GM12878 (cell line): Measurements from ENCODE around the gene TSC2. TPM values are rescaled to one million over a fixed set of nuclear protein-coding genes. Genes with fewer than 3 reads are reported as not detected.

Experiments used
- ATAC-seq: fragments of 200-7000 bp; cut with Tn5 transposase; 3 replicates; pipeline ENCODE4 v1.9.1; 2020; ENCODE audit warnings: mild to moderate bottlenecking, moderate library complexity
- BruUV-seq: library from RNA; stranded (reverse); fragments of 400-500 nt; replicated peaks from 2 replicates; lab custom pipeline; 2021; lab: Mats Ljungman, UMichigan
- CTCF ChIA-PET: fragments of 300-600 bp; sonication (Branson Sonifier 250); formaldehyde crosslinking; extraction: SDS; loops from one replicate; lab custom pipeline; 2021; ENCODE audit warnings: inconsistent platforms; lab: Yijun Ruan, JAX
- POLR2A ChIA-PET: fragments of 350-600 bp; formaldehyde crosslinking; extraction: SDS; loops from one replicate; lab custom pipeline; 2021; ENCODE audit warnings: inconsistent platforms; lab: Charles Lee
- RAD21 ChIA-PET: fragments of 300-600 bp; sonication (Branson Sonifier 250); formaldehyde crosslinking; loops from one replicate; lab custom pipeline; 2023; ENCODE audit warnings: antibody characterized with exemption; ENCODE audit not compliant: unreplicated experiment; lab: Charles Lee
- SMC1A ChIA-PET: fragments of 300-600 bp; sonication (Branson Sonifier 250); formaldehyde crosslinking; loops from one replicate; lab custom pipeline; 2023; ENCODE audit not compliant: unreplicated experiment, uncharacterized antibody; lab: Charles Lee
- DNase-seq: peaks from one replicate; pipeline ENCODE4 v3.0.0-alpha.2; 2011; ENCODE audit warnings: low read depth, low spot score
- FAIRE-seq: peaks from 3 replicates; lab custom pipeline; 2011; peaks lifted over from hg19 to GRCh38; lab: Jason Lieb, UNC
- H2AFZ ChIP-seq: 2 replicates; pipeline ENCODE4 v1.6.0; 2011; ENCODE audit warnings: low read depth, low read length, control low read depth; ENCODE audit not compliant: control insufficient read depth
- H3K27ac ChIP-seq: 2 replicates; pipeline ENCODE4 v1.5.1; 2011; ENCODE audit warnings: control low read depth; ENCODE audit not compliant: control insufficient read depth, insufficient read depth
- H3K27me3 ChIP-seq, 2 experiments: replicated peaks in 1 of 2; 2 replicates each; pipeline versions ENCODE4 v1.6.0 to v1.6.1; 2011; ENCODE audit warnings: low read length in 1 of 2; ENCODE audit not compliant: control insufficient read depth in 2 of 2, insufficient read depth in 2 of 2
- H3K36me3 ChIP-seq, 2 experiments: 2 replicates each; pipeline ENCODE4 v1.5.1; 2011; ENCODE audit warnings: low read length in 1 of 2; ENCODE audit not compliant: control insufficient read depth in 2 of 2, insufficient read depth in 2 of 2
- H3K4me1 ChIP-seq: 2 replicates; pipeline ENCODE4 v1.6.1; 2011; ENCODE audit warnings: mild to moderate bottlenecking, low read length, moderate library complexity, mixed read lengths; ENCODE audit not compliant: control insufficient read depth, insufficient read depth
- H3K4me2 ChIP-seq: 2 replicates; pipeline ENCODE4 v1.6.0; 2011; ENCODE audit warnings: control low read depth; ENCODE audit not compliant: control insufficient read depth, insufficient read depth
- H3K4me3 ChIP-seq: fragments of 200-600 bp; sonication (generic); 2 replicates; pipeline ENCODE4 v1.5.1; 2016
- H3K79me2 ChIP-seq: 2 replicates; pipeline ENCODE4 v1.6.0; 2011; ENCODE audit warnings: low read length; ENCODE audit not compliant: control insufficient read depth, insufficient read depth
- H3K9ac ChIP-seq: 2 replicates; pipeline ENCODE4 v1.8.0; 2011; ENCODE audit warnings: low read length, control low read depth, mixed read lengths; ENCODE audit not compliant: control insufficient read depth, insufficient read depth
- H3K9me3 ChIP-seq: replicated peaks from 3 replicates; pipeline ENCODE4 v1.5.1; 2011; ENCODE audit warnings: mild to moderate bottlenecking, low read length; ENCODE audit not compliant: control insufficient read depth, insufficient read depth
- H4K20me1 ChIP-seq: 2 replicates; pipeline ENCODE4 v1.6.0; 2011; ENCODE audit not compliant: control insufficient read depth, insufficient read depth
- FOXK2 ChIP-seq: fragments of 450-650 bp; IDR thresholded peaks from 2 replicates; pipeline ENCODE4 v1.6.1; 2017; ENCODE audit warnings: mild to moderate bottlenecking, moderate library complexity
- LARP7 ChIP-seq: fragments of 450-650 bp; IDR thresholded peaks from 2 replicates; pipeline ENCODE4 v1.6.1; 2017; ENCODE audit warnings: mild to moderate bottlenecking
- NR2C1 ChIP-seq: fragments of 450-650 bp; IDR thresholded peaks from 2 replicates; pipeline ENCODE4 v1.6.1; 2017; ENCODE audit warnings: antibody characterized with exemption, mild to moderate bottlenecking, moderate library complexity
- PAX8 ChIP-seq: fragments of 450-650 bp; IDR thresholded peaks from 2 replicates; pipeline ENCODE4 v1.6.1; 2017; ENCODE audit warnings: mild to moderate bottlenecking, moderate library complexity
- SPI1 ChIP-seq: IDR thresholded peaks from 2 replicates; pipeline ENCODE4 v1.6.1; 2011; ENCODE audit warnings: low read depth, mild to moderate bottlenecking, low read length, moderate library complexity, borderline replicate concordance; ENCODE audit not compliant: insufficient read depth
- SUZ12 ChIP-seq: fragments of 200-600 bp; sonication (generic); IDR thresholded peaks from one replicate; pipeline ENCODE4 v1.6.1; 2018; ENCODE audit warnings: antibody characterized with exemption, mild to moderate bottlenecking; ENCODE audit not compliant: unreplicated experiment
- TCF12 ChIP-seq: IDR thresholded peaks from 2 replicates; pipeline ENCODE4 v1.6.1; 2011; ENCODE audit warnings: low read depth, mild to moderate bottlenecking, low read length
- TCF3 ChIP-seq: IDR thresholded peaks from 2 replicates; pipeline ENCODE4 v1.6.1; 2012; ENCODE audit warnings: low read depth, mild to moderate bottlenecking, low read length, borderline replicate concordance; ENCODE audit not compliant: insufficient read depth
- ZNF384 ChIP-seq: IDR thresholded peaks from 2 replicates; pipeline ENCODE4 v1.6.1; 2012; ENCODE audit warnings: low read depth, mild to moderate bottlenecking, low read length, improper control_type of control experiment, borderline replicate concordance
- ZZZ3 ChIP-seq: IDR thresholded peaks from 2 replicates; pipeline ENCODE4 v1.6.1; 2011; ENCODE audit warnings: low read depth; ENCODE audit not compliant: control insufficient read depth, insufficient read length
- WGBS: methylation state at CpG from one replicate; pipeline ENCODE4 v1.1.6; 2016; ENCODE audit warnings: low lambda C conversion rate; ENCODE audit not compliant: insufficient replicate concordance, insufficient coverage; ENCODE audit errors: missing lambda C conversion rate; 5-methylcytosine and 5-hydroxymethylcytosine counted together
- in situ Hi-C: fragments of 300-500 bp; cut with MboI; formaldehyde crosslinking; loops from 9 replicates; pipeline ENCODE4 v1.14.3; 2018; ENCODE audit warnings: mixed read lengths
- intact Hi-C: fragments of 100-400 bp; cut with micrococcal nuclease; formaldehyde crosslinking; loops from one replicate; pipeline ENCODE4 v1.14.2; 2022; ENCODE audit not compliant: unreplicated experiment
- polyA plus RNA-seq, 11 experiments: library from polyadenylated mRNA; depleted of rRNA in 4 of 11; unstranded in 6 of 11; stranded (reverse) in 5 of 11; fragments of >200 nt; fragmentation: Nextera tagmentation in 4 of 11; fragmentation: Illumina TruSeq in 1 of 11; extraction: Ambion mirVana in 4 of 11; extraction: Trizol in 1 of 11; gene quantifications; 1 replicate in 1 of 11; 2 replicates in 10 of 11; pipeline versions ENCODE4 v1.2.1 to v1.2.3, GENCODE V29; 2011 to 2016; ENCODE audit warnings: inconsistent platforms in 2 of 11, missing spikeins in 2 of 11, low read depth in 1 of 11
- total RNA-seq, 4 experiments: library from RNA; depleted of rRNA in 3 of 4; stranded (reverse); fragments of >200 nt in 3 of 4; fragmentation: Illumina TruSeq in 1 of 4; extraction: Trizol in 1 of 4; gene quantifications; 2 replicates each; pipeline versions ENCODE4 v1.2.1 to v1.2.3, GENCODE V29; 2013 to 2021
- TF ChIP-seq, protein P1 (sequence below): fragments of 450-650 bp; IDR thresholded peaks from 2 replicates; pipeline ENCODE4 v1.6.1; 2017; ENCODE audit warnings: low read depth, mild to moderate bottlenecking, moderate library complexity
- TF ChIP-seq, protein P2 (sequence below), 3 experiments: IDR thresholded peaks in 2 of 3; conservative IDR thresholded peaks in 1 of 3; 2 replicates each; pipeline ENCODE4 v1.5.1; 2011; ENCODE audit warnings: low read depth in 3 of 3, low read length in 3 of 3, mild to moderate bottlenecking in 3 of 3, control low read depth in 2 of 3, moderate library complexity in 2 of 3, inconsistent platforms in 1 of 3, mixed read lengths in 1 of 3; ENCODE audit not compliant: control insufficient read depth in 2 of 3, insufficient read depth in 1 of 3; ENCODE audit errors: extremely low read depth in 1 of 3

TSC2 gene
- total and polyA plus RNA-seq, 10 of the 15 experiments (the other 5 are each of a cell fraction or from before 2014, with no cell fraction given) = 1.6 to 77.0 (median 21.6) TPM

DNA sequence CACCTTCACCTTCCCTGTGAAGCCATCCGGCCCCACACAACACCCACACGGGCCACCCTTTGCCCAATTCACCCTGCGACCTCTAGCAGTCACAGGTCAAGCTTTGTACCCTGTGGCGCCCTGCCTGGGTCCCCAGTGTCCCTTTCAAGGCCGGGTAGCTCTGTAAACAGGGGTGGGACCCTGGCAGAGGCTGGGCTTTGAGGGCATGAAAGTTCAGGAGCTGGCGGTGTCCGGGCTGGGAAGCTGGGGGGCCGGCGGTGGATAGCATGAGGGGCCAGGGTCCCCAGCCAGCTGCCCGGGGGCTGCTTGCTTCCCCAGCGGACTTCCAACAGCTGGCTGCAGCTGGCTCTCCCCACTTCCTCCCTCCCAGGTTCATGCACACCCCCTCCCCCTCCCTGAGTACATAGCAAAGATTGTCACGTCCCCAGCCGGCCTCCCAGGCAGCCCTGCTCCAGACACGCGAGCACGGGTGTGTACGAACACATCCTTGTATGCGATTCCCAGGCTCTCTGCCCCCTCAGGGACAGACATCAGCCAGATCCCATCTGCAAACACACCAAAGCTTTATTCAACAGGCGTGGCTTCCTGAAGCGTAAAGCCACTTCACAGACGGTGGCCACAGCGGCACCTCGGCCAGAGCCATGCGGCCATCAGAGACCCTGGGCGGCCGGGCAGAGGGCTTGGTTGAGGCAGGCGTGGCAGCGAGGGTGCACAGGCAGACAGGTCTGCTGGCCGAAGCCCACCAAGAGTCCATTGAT, 8.3 kb upstream of the TSC2 start:
- 78% methylated on average over 28 of the region's 29 CpGs for WGBS
- no peak for TF ChIP-seq LARP7
- 0 out of 2 replicates have a peak, but pooled peaks have one; percentile 7 for TF ChIP-seq SPI1
- peak; percentile 40; the same call in 1 of the 2 replicates for TF ChIP-seq TCF12
- peak; percentile 42; the same call in 1 of the 2 replicates for TF ChIP-seq TCF3
- H3K9ac ChIP-seq = no peak overlapping the region

DNA sequence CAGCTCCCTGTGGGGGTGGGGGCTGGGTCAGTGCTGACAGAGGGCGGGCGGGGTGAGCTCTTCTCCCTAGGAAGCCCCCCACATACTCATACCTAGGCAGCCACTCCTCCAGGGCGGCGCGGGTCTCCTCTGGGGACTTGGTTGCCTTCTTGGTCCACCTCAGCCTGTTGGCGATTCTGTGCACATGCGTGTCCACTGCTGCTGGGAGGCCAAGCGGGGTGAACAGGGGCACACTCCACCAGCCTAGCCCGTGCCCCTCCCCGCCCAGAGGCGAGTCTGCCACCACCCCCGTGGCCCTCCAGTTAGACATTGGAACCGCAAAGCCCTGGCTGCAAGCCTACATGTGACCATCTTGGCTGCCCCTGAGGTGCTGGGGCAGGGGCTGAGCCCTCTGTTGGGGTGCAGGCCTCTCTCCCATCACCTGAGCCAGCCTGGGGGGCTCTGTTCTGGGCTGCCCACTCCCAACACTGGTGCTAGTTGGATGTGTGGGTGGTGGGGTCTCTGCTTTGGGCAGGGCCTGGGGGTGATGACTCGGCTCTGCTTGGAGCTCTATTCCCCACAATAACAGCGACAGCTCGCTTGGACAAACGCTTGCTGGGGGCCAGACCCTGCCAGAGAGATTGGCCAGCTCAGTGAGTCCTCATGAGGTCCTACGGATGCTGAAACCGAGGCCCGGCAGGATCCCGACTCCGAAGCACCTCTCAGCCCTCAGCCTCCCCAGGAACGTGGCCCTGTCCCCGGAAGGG, 7.6 kb upstream of the TSC2 start:
- no peak overlapping the region for H3K4me2 ChIP-seq
- POLR2A ChIA-PET = no interaction called here
- H3K4me3 ChIP-seq = no peak overlapping the region
- no peak overlapping the region for H3K9ac ChIP-seq
- FAIRE-seq = no peak
- RAD21 ChIA-PET = no interaction called here
- no peak for DNase-seq
- H3K4me1 ChIP-seq = peaks cover 18% of the 10 kb centered on the region
- H2AFZ ChIP-seq = no peak overlapping the region
- in situ Hi-C loops (no loop called here), intact Hi-C loops (no loop called here)
- H3K27me3 ChIP-seq = no peaks in the 10 kb centered on the region
- no TSS peak for BruUV-seq
- CTCF ChIA-PET = no interaction called here
- SMC1A ChIA-PET = no interaction called here
- H4K20me1 ChIP-seq = no peaks in the 10 kb centered on the region
- WGBS = 82% methylated on average over 24 of the region's 24 CpGs
- H3K36me3 ChIP-seq = peaks cover 0 to 1% of the 10 kb centered on the region in 2 experiments; a peak in 2 of 4 replicates
- ATAC-seq = no peak
- H3K9me3 ChIP-seq = no peaks in the 10 kb centered on the region
- no peak overlapping the region for H3K27ac ChIP-seq
- no peaks in the 10 kb centered on the region for H3K79me2 ChIP-seq
- TF ChIP-seq FOXK2 = no peak
- no peak for TF ChIP-seq ZNF384
- TF ChIP-seq, protein P1, sequence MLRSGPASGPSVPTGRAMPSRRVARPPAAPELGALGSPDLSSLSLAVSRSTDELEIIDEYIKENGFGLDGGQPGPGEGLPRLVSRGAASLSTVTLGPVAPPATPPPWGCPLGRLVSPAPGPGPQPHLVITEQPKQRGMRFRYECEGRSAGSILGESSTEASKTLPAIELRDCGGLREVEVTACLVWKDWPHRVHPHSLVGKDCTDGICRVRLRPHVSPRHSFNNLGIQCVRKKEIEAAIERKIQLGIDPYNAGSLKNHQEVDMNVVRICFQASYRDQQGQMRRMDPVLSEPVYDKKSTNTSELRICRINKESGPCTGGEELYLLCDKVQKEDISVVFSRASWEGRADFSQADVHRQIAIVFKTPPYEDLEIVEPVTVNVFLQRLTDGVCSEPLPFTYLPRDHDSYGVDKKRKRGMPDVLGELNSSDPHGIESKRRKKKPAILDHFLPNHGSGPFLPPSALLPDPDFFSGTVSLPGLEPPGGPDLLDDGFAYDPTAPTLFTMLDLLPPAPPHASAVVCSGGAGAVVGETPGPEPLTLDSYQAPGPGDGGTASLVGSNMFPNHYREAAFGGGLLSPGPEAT = no peak
- TF ChIP-seq PAX8 = no peak
- TF ChIP-seq SUZ12 = no peak
- no peak for TF ChIP-seq ZZZ3
- no peak for TF ChIP-seq NR2C1
- TF ChIP-seq, protein P2, sequence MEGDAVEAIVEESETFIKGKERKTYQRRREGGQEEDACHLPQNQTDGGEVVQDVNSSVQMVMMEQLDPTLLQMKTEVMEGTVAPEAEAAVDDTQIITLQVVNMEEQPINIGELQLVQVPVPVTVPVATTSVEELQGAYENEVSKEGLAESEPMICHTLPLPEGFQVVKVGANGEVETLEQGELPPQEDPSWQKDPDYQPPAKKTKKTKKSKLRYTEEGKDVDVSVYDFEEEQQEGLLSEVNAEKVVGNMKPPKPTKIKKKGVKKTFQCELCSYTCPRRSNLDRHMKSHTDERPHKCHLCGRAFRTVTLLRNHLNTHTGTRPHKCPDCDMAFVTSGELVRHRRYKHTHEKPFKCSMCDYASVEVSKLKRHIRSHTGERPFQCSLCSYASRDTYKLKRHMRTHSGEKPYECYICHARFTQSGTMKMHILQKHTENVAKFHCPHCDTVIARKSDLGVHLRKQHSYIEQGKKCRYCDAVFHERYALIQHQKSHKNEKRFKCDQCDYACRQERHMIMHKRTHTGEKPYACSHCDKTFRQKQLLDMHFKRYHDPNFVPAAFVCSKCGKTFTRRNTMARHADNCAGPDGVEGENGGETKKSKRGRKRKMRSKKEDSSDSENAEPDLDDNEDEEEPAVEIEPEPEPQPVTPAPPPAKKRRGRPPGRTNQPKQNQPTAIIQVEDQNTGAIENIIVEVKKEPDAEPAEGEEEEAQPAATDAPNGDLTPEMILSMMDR (IDR thresholded peaks at IDR 0.05 in 2 of 3, conservative IDR thresholded peaks at IDR 0.05 in 1 of 3; ENCODE audit: control insufficient read depth in 2 of 3, extremely low read depth in 1 of 3, insufficient read depth in 1 of 3, low read depth in 3 of 3, low read length in 3 of 3) = no peak

More for the DNA sequence above, 8.3 kb upstream of the TSC2 start:
- FAIRE-seq = no peak
- no peak for DNase-seq
- Histone ChIP-seq H3K27ac (no peak overlapping the region), H3K4me1 (peaks cover 15% of the 10 kb centered on the region), H3K9me3 (no peaks in the 10 kb centered on the region), H3K79me2 (no peaks in the 10 kb centered on the region), H3K27me3 (no peaks in the 10 kb centered on the region), H2AFZ (no peak overlapping the region), H3K4me2 (no peak overlapping the region), H4K20me1 (no peaks in the 10 kb centered on the region), H3K36me3 (peaks cover 0 to 1% of the 10 kb centered on the region in 2 experiments; a peak in 2 of 4 replicates), H3K4me3 (no peak overlapping the region)
- ChIA-PET CTCF (no interaction called here), POLR2A (interaction anchor here (1.5 kb wide), 1 partner anchor 9 kb away, joined by 3 read pairs; the partner anchor contains the start of genes NTHL1 and TSC2), RAD21 (no interaction called here), SMC1A (no interaction called here)
- intact Hi-C loops (no loop called here), in situ Hi-C loops (no loop called here)
- ATAC-seq = no peak
- no TSS peak for BruUV-seq
